T-helper 2 cell treated with Interferon-gamma antibody and Interleukin-4, amounts not matched to agents 5 μg/mL and 100 μg/mL, for 36 hours (primary cell): Measurements from ENCODE around the gene PAX8.

Experiments used
- DNase-seq: peaks from one replicate; pipeline ENCODE4 v3.0.0; 2021; ENCODE audit warnings: low spot score
- H3K27ac Mint-ChIP-seq: one replicate; pipeline ENCODE4 v1.8.0; 2021; ENCODE audit warnings: mild to moderate bottlenecking, mixed read lengths
- H3K27me3 Mint-ChIP-seq: one replicate; pipeline ENCODE4 v1.8.0; 2021; ENCODE audit warnings: low read depth, mixed read lengths
- H3K36me3 Mint-ChIP-seq: one replicate; pipeline ENCODE4 v1.8.0; 2021; ENCODE audit warnings: low read depth, mixed read lengths
- H3K4me1 Mint-ChIP-seq: one replicate; pipeline ENCODE4 v1.8.0; 2021; ENCODE audit warnings: low read depth, mixed read lengths
- H3K4me3 Mint-ChIP-seq: one replicate; pipeline ENCODE4 v1.8.0; 2022; ENCODE audit warnings: mild to moderate bottlenecking, moderate library complexity, mixed read lengths
- H3K9me3 Mint-ChIP-seq: one replicate; pipeline ENCODE4 v1.8.0; 2021; ENCODE audit warnings: mixed read lengths

PAX8 gene

GRCh38 chr2:113220970-113221708 lies 57.6 kb downstream of the PAX8 start:
- Mint-ChIP-seq H3K4me3 (no peak overlapping the region), H3K27me3 (peaks cover 2% of the 10 kb centered on the region), H3K36me3 (no peaks in the 10 kb centered on the region), H3K9me3 (no peaks in the 10 kb centered on the region), H3K4me1 (peaks cover 6% of the 10 kb centered on the region), H3K27ac (no peak overlapping the region)
- no peak for DNase-seq

GRCh38 chr2:113219889-113220641 lies 58.7 kb downstream of the PAX8 start:
- Mint-ChIP-seq H3K36me3 (no peaks in the 10 kb centered on the region), H3K4me1 (peaks cover 6% of the 10 kb centered on the region), H3K27me3 (peaks cover 2% of the 10 kb centered on the region), H3K4me3 (no peak overlapping the region), H3K9me3 (no peaks in the 10 kb centered on the region), H3K27ac (no peak overlapping the region)
- DNase-seq = no peak

DNA sequence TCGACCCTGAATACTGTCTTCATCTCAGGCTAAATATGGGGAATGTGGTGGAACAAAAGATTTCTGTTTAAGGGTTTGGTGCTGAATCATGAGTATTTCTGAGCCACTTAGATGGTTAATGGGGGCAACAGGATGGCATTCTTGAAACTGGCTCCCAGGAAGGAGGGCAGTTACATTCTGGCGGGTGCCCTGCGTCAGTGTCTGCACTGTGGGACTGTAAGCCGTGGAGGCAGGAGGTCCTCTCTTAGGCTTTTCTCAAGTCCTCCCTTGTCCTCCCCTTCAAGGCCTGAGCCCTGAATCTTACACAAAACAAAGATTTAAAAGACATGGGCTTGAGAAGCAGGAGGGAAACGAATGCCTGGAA lies 59.2 kb downstream of the PAX8 start:
- Mint-ChIP-seq H3K36me3 (no peaks in the 10 kb centered on the region), H3K4me3 (no peak overlapping the region), H3K27ac (no peak overlapping the region), H3K4me1 (peaks cover 6% of the 10 kb centered on the region), H3K27me3 (peaks cover 2% of the 10 kb centered on the region), H3K9me3 (no peaks in the 10 kb centered on the region)
- no peak for DNase-seq

DNA sequence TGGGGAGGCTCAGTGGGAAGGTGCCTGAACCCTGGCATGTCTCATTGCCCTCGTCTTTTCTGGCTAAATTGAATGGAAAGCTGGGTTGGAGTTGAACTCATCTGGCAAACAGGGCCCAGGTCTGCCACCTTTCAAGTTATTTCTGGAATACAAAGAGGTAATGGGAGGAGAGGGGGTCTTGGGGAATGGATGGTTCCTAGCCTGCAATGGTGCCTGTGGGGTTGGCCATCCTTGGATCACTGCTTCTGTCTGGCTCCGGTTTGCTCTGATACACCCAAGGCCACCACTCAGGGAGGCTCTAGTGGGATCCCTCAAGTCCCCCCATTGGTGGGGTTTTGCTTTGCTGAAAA lies 59.7 kb downstream of the PAX8 start:
- no peak overlapping the region for H3K4me3 Mint-ChIP-seq
- no peak for DNase-seq
- peaks cover 6% of the 10 kb centered on the region for H3K4me1 Mint-ChIP-seq
- H3K36me3 Mint-ChIP-seq = no peaks in the 10 kb centered on the region
- no peaks in the 10 kb centered on the region for H3K9me3 Mint-ChIP-seq
- no peak overlapping the region for H3K27ac Mint-ChIP-seq
- no peaks in the 10 kb centered on the region for H3K27me3 Mint-ChIP-seq

- DNase-seq = no peak
- Mint-ChIP-seq H3K27ac (no peak overlapping the region), H3K4me1 (peaks cover 6% of the 10 kb centered on the region), H3K4me3 (no peak overlapping the region), H3K36me3 (no peaks in the 10 kb centered on the region), H3K9me3 (no peaks in the 10 kb centered on the region), H3K27me3 (no peaks in the 10 kb centered on the region)
Observed at GRCh38 chr2:113218283-113219091, 60.2 kb downstream of the PAX8 start.

GRCh38 chr2:113217455-113218282 lies 61.1 kb downstream of the PAX8 start:
- no peak overlapping the region for H3K4me3 Mint-ChIP-seq

DNA sequence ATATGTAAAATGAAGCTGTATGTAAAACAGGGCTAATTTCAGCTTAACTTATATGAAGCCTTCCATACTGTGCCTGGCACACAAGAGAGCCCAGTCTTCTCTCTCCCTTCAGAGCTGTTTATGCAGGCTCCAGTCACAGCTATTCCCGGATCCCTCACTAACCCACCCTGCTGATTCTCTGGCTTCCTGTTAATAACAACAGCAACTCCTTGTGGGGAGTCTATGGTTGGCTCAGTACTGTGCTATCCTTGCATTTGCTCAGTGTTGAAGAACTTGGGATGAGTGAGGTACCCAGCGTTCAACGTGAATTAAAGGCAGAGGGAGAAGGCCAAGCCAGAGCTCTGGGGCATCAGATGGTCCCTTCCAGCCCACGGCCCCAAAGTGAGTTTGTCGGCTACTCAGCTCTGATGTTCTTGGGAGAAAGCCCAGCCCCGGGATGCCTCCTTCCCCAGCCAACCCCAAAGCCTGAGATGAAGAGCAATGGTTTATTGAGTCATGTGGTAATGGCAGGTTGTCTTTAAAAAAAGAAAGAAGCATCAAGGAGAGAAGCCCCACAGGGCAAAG lies 61.7 kb downstream of the PAX8 start:
- H3K4me1 Mint-ChIP-seq = peaks cover 6% of the 10 kb centered on the region
- H3K4me3 Mint-ChIP-seq = no peak overlapping the region
- DNase-seq = no peak
- H3K36me3 Mint-ChIP-seq = no peaks in the 10 kb centered on the region
- no peaks in the 10 kb centered on the region for H3K9me3 Mint-ChIP-seq
- H3K27me3 Mint-ChIP-seq = peaks cover 2% of the 10 kb centered on the region
- no peak overlapping the region for H3K27ac Mint-ChIP-seq

More at GRCh38 chr2:113217455-113218282, 61.1 kb downstream of the PAX8 start:
- Mint-ChIP-seq H3K36me3 (no peaks in the 10 kb centered on the region), H3K27me3 (no peaks in the 10 kb centered on the region), H3K4me1 (peaks cover 6% of the 10 kb centered on the region), H3K27ac (no peak overlapping the region), H3K9me3 (no peaks in the 10 kb centered on the region)
- DNase-seq = no peak

- Mint-ChIP-seq H3K4me3 (no peak overlapping the region), H3K27ac (no peak overlapping the region), H3K36me3 (no peaks in the 10 kb centered on the region), H3K27me3 (peaks cover 4% of the 10 kb centered on the region), H3K4me1 (peaks cover 6% of the 10 kb centered on the region), H3K9me3 (no peaks in the 10 kb centered on the region)
- no peak for DNase-seq
Observed at GRCh38 chr2:113216321-113216720, 62.4 kb downstream of the PAX8 start.

GRCh38 chr2:113215056-113215455 lies 63.7 kb downstream of the PAX8 start:
- H3K9me3 Mint-ChIP-seq = no peaks in the 10 kb centered on the region
- H3K36me3 Mint-ChIP-seq = no peaks in the 10 kb centered on the region
- no peak for DNase-seq
- peaks cover 4% of the 10 kb centered on the region for H3K27me3 Mint-ChIP-seq
- H3K4me1 Mint-ChIP-seq = peaks cover 6% of the 10 kb centered on the region
- no peak overlapping the region for H3K4me3 Mint-ChIP-seq
- no peak overlapping the region for H3K27ac Mint-ChIP-seq

DNA sequence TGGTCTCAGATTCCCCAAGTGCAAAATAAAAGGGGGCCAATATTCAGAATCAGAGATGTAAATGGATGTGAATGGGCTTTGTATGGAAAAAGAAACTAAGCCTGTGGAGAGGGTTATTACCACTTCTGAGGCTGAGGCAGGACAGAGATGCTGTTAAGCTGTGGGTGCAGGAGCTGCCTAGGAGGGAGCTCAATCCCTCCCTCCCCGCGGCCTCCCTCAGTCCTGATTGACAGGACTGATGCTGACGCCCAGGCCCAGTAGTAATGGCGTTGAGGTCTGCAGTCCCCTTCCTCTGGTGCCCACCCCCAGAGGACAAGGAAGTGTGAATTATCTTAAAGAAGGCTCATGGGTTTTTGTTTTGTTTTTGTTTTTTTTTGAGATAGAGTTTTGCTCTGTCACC lies 64.6 kb downstream of the PAX8 start:
- Mint-ChIP-seq H3K4me3 (no peak overlapping the region), H3K27ac (no peak overlapping the region)

GRCh38 chr2:113213061-113213930 lies 65.4 kb downstream of the PAX8 start:
- Mint-ChIP-seq H3K36me3 (no peaks in the 10 kb centered on the region), H3K9me3 (no peaks in the 10 kb centered on the region), H3K27ac (no peak overlapping the region), H3K4me3 (no peak overlapping the region), H3K27me3 (peaks cover 4% of the 10 kb centered on the region), H3K4me1 (peaks cover 6% of the 10 kb centered on the region)
- DNase-seq = no peak

More for the DNA sequence above, 64.6 kb downstream of the PAX8 start:
- H3K36me3 Mint-ChIP-seq = no peaks in the 10 kb centered on the region
- DNase-seq = no peak
- no peaks in the 10 kb centered on the region for H3K9me3 Mint-ChIP-seq
- H3K27me3 Mint-ChIP-seq = peaks cover 4% of the 10 kb centered on the region
- H3K4me1 Mint-ChIP-seq = peaks cover 6% of the 10 kb centered on the region

- H3K4me1 Mint-ChIP-seq = peaks cover 2% of the 10 kb centered on the region
- no peak for DNase-seq
- H3K9me3 Mint-ChIP-seq = no peaks in the 10 kb centered on the region
- H3K36me3 Mint-ChIP-seq = no peaks in the 10 kb centered on the region
- H3K27ac Mint-ChIP-seq = no peak overlapping the region
- H3K4me3 Mint-ChIP-seq = no peak overlapping the region
- H3K27me3 Mint-ChIP-seq = peaks cover 4% of the 10 kb centered on the region
Observed at GRCh38 chr2:113212245-113213060, 66.3 kb downstream of the PAX8 start.
